Measurements from ENCODE around the gene MYCT1.

- TF ChIP-seq CTCF (IDR thresholded peaks at IDR 0.05) (no peak), EZH2 (IDR thresholded peaks at IDR 0.05; ENCODE audit: borderline replicate concordance, insufficient read depth, low read depth, low read length, poor library complexity, severe bottlenecking) (no peak)
Observed at GRCh38 chr6:152745509-152746171, 47.9 kb downstream of the MYCT1 start.
